HG03558 (cell line): ENCODE results near the gene IFT25.
"Not testable (repeated sequence)": the region's sequence is repeated elsewhere in the genome, so short reads cannot be mapped to it uniquely, and the experiment has no call there.

ENCODE experiments used
- ATAC-seq: cut with Tn5 transposase; IDR thresholded peaks from one replicate; pipeline ENCODE4 v1.9.1; 2021; ENCODE audit warnings: moderate number of reproducible peaks; ENCODE audit not compliant: unreplicated experiment; ENCODE audit errors: extremely low read depth

Gene IFT25

GRCh38 chr1:53892911-53893310 lies 52.6 kb downstream of the IFT25 start:
- no peak for ATAC-seq

GRCh38 chr1:53891678-53892077 lies 53.8 kb downstream of the IFT25 start:
- ATAC-seq, result no peak

GRCh38 chr1:53891018-53891417 lies 54.5 kb downstream of the IFT25 start:
- ATAC-seq, result no peak

- ATAC-seq, result no peak
Observed at GRCh38 chr1:53890522-53890941, 55.0 kb downstream of the IFT25 start.

GRCh38 chr1:53889304-53890298 lies 55.9 kb downstream of the IFT25 start, which contains the start of gene YIPF1:
TSS of gene YIPF1 (minus strand) at chr1:53889797. CDS start at chr1:53888937, 860 bp downstream.
- peak; percentile 58 for ATAC-seq

- no peak for ATAC-seq
Observed at GRCh38 chr1:53888681-53889080, 56.8 kb downstream of the IFT25 start.

GRCh38 chr1:53883600-53883999 lies 61.9 kb downstream of the IFT25 start:
- ATAC-seq, result not testable (repeated sequence)

- ATAC-seq, result not testable (repeated sequence)
Observed at GRCh38 chr1:53881853-53882252, 63.6 kb downstream of the IFT25 start.

GRCh38 chr1:53878492-53879105 lies 66.9 kb downstream of the IFT25 start:
- ATAC-seq, result no peak

GRCh38 chr1:53875150-53875549 lies 70.3 kb downstream of the IFT25 start:
- ATAC-seq, result not testable (repeated sequence)

GRCh38 chr1:53871773-53872484 lies 73.6 kb downstream of the IFT25 start:
- no peak for ATAC-seq
